NCI-H345 treated with DMSO at 0.1 percent for 48 hours (cell line): ENCODE results near the gene LRRC27.

Experiments used
- DNase-seq: peaks from one replicate; lab custom pipeline; 2025; ENCODE audit not compliant: unreplicated experiment; lab: John Stamatoyannopoulos, UW

LRRC27 gene

GRCh38 chr10:132387764-132388210 lies 55.8 kb downstream of the LRRC27 start:
- no peak for DNase-seq

- DNase-seq, result no peak
Measured at GRCh38 chr10:132388891-132389432, 57.0 kb downstream of the LRRC27 start.

DNA sequence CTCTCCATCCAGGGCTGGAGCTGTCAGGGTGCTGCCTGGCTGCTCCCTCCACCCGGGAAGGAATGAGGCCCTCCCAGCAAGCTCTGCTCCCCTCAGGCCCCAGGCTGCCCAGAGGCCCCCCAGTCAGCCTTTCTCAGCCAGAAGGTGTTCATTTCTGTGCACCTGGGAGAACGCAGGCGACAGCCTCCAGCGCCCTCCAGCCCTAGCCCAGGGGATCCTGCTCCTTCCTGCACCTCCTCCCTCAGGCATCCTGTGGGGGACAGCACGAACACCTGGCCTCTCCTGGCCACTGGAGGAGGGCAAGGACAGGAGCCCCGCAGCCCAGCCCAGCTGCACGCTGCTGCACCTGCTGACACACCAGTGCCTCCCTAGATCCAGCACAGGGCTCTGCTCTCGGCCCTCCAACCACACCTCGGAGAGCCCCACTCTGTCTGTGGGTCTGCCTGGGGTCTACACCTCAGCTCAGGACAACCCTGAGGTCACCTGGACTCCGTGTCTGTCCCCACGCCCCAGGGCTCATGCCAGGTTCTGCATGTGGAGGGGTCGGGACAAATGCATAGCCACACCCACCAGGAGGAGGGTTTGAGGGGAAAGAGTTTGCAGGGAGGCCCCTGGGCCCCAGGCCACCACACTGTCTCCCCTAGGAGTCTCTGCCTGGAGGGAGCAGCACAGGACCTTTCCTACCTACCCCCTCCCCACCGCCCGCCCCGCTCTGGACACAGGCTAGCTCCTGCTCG lies 57.6 kb downstream of the LRRC27 start:
- peak; percentile 22 for DNase-seq

GRCh38 chr10:132390170-132390920 lies 58.4 kb downstream of the LRRC27 start:
- no peak for DNase-seq

DNA sequence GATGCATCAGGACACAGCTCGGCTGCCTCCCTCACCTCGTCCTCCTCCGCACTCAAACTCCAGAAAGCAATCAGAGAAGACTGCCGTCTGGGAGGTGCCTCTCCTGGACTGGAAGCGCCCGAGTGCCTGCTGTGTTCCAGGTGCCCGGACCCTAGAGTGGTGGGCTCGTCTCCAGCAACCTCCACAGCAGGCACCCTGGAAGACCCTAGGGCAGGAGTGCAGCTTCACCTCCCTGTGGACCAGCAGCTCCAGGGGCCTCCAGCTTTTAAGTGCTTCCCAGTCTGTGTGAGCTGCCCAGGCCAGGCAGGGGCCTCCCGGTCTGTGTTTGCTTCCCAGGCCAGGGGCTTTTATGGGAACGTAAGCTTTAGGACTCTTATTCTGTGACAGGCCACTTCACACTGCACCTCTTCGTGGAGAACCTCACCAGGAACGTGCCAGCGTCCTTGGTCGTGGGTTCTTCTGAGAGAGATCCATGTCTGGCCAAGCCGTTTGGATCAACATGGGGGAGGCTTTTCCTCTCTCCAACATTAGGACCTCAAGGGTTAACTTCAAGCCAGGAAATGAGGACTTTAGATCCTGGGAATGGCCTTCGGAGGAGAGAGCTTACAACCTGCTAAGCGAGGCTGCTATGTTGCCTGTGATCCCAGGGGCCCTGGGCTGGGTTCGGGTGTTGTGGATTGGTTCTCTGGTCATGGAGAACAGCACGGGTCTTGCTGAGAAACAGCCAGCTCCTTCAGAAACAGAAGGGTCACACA lies 59.1 kb downstream of the LRRC27 start:
- no peak for DNase-seq

DNA sequence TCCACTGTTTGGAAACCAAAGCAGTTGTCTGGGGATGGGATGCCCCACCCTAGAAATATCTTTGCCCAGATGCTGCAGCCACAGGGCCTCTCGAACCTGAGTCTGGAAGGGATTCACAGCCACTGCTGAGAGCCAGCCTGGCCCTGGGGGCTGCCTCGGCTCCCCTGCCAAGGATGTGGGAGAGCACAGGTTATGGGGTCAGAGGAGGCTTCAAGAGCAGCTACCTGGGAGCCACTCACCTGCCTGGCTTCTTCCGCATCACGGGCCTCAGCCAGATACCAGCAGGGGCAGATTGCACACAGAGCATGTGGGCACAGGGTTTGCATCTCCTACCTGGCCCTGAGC lies 59.7 kb downstream of the LRRC27 start:
- DNase-seq, result no peak

DNA sequence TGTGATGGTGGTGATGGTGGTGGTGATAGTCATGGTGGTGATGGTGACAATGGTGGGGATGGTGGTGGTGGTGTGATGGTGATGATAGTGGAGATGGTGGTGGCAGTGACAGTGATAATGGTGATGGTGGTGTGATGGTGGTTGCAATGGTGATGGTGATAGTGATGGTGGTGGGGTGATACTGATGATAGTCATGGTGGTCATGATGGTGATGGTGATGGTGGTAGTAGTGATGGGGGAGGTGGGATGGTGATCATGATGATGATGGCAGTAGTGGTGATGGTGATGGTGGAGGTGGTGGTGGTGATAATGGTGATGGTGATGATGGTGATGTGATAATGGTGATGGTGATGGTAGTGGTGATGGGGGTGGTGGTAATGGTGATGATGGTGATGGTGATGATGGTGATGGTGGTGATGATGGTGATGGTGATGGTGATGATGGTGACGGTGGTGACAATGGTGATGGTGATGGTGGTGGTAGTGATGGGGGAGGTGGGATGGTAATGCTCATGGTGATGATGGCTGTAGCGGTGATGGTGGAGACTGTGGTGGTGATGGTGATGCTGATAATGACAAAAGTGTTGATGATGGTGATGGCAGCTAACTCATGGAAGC lies 60.3 kb downstream of the LRRC27 start:
- DNase-seq, result no peak

DNA sequence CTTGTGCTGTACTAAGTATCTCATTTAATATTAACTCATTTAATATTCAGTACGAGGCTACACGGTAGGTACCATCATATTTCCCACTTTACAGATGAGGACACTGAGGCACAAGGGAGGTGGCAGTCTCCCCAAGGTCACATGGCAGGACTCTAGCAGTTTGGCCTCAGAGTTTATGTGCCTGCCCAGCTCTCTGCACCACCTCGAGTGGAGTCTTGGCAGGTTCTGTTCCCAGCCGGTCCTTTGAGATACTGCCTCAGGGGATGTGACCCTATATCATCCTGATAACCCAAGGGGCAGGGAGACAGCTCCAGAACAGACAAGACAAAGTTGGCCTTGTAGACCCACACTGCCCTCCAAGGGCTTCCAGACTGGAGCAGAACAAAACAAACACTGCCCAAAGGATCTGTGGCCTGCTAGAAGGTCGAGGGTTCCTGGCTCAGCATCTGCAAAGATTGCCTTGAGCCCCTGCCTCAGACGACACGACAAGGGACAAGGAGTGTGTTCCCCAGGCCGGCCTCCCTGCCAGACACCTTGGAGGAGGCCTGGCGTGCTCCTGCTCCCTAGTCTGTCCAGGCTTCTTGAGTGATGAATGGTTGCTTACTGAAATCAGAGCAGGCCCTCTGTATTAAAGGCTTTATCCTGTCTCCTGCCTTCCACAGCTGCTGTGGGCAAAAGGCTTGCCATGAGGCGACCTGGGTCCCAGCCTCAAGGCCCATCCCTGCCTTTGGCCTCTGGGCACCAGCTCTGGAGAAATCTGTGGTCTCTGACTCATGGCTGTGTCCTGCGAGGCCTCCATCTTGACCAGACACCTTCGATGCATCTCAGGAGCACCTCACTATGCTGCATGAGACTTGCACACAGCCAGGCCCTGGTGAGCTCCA lies 61.1 kb downstream of the LRRC27 start:
- DNase-seq, result no peak

DNA sequence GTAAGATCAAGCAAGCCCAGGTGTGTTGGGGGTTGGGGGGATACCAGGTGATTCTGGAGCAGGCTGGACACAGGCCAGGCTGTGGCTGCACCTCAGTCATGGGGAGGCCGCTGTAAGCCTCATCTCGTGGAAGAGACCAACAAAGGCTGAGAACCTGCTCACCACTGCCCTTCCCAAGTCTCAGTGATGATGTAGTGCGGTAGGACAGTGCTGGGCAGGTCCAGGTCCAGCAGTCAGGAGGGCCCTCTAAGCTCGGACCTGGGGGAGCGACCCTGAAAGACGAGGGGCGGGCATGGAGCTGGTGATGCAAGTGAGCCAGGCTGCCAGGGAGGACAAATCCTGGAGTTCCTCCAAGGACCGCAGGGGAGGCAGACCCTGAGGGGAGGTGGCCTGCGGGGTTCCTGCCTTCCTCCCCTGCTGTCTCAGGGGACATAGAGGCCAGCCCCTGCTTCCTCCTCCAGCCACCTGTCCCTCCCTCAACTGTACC lies 61.7 kb downstream of the LRRC27 start:
- no peak for DNase-seq

DNA sequence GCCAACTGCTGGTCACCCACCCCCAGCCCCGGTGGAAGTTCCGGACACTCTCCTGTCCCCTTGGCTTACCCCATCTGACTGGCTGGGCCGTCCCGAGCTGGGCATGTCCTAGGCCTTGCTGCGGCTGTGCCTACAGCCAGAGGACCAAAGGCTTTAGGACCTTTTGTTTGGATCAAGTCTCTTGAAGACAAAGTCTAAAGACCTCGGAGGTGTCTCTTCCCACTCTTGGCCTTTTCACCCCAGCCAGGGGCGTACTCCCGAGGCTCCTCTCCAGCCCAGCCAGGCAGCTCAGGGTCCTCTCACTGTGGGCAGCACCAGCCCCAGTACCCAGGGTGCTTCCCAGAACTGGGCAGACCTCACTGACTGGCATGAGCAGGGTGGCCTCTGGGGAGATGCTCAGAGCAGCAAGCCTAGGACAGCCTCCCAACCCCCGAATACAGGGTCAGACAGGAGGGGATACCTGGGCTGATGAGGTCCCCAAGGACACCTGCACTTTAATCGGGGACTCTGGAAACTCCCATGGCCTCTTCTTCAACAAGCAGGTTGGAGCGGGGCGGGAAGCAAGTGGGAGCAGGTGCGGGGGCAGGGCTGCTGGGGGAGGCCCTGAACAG lies 62.3 kb downstream of the LRRC27 start:
- no peak for DNase-seq

GRCh38 chr10:132394936-132395703 lies 63.1 kb downstream of the LRRC27 start:
- no peak for DNase-seq

DNA sequence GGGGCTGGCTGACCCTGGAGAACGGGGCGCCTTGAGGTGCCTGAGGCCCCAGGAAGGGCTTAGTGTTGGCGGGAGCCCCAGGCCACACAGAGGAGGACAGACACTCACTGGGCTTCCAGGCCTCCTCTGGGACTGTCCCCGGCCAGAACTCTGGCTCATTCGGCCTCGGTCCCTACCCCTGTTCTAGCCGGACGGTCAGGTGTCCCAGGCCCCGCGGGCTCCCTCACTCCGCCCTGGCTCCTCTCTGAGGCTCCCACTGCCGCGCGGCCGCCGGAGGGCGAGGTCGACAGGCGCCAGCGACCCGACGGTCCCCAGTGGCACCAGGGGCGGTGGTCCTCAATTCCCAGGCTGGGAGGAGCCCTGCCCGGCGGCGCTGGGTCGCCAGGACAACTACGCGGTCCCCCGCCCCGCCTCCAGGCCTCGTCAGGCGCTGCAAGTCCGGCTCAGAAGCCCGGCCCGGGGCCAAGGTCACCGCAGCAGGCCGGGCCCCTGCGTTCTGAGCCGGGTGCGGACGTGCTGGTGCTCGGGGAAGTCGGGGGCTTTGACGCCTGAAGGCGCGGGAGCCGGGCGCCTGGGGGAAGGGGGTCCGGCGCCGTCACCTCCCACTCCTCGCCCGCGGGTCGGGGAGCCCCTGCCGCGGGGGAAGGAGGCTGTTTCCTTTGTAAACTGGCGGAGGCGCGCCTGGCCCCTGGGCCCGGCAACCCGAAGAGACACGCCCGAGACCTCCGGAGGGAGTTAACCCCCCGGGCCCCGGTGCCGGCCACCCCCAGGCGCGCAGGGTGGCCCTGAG lies 63.9 kb downstream of the LRRC27 start:
- no peak for DNase-seq

- no peak for DNase-seq
Measured at GRCh38 chr10:132396494-132397035, 64.6 kb downstream of the LRRC27 start.

DNA sequence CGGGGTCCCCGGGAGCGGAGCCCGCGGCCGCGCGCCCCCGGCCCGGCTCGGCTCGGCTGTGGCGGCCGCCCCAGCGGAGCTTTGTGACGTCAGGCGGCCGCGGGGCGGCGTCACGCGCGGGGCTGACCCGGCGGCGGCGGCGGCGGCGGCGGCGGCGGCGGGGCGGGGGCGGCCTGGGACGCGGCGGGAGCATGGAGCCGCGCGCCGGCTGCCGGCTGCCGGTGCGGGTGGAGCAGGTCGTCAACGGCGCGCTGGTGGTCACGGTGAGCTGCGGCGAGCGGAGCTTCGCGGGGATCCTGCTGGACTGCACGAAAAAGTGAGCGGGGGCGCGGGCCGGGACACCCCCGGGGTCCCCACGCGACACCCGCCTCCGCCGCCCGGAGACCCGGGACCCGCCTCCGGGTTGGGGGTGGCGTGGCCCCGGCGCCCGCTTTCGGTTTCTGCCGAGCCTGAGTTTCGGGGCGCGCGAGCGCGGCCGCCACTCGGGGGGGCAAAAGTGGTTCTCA lies 65.1 kb downstream of the LRRC27 start, which contains the start of gene PWWP2B:
PWWP2B (plus strand) TSS at position 165 of the 506 bp plus-strand sequence; CDS start at position 192, 27 bp downstream.
- no peak for DNase-seq

GRCh38 chr10:132397671-132398565 lies 65.9 kb downstream of the LRRC27 start:
- no peak for DNase-seq

- no peak for DNase-seq
Measured at GRCh38 chr10:132398566-132398991, 66.6 kb downstream of the LRRC27 start.
